ENCODE results near the gene UNC79.

UNC79 gene

DNA sequence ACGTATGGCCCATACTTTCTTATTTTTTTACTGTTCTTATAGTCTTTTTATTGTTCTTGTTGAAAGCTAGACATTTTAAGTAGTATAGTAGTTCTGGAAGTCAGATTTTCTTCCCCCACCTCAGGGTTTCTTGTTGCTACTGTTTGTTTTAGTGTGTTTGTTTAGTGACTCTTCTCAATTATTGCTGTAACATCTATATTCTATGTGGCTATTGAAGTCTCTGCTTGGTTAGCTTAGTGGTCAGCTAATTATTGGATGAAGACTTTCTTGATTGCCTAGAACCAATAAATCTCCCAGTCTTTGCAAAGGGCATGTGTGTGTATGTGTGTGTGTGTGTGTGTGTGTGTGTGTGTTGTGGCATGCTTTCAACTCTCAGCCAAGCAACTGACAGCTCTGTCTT is 34.3 kb upstream of the UNC79 start (continued):
- TF ChIP-seq, protein P1, sequence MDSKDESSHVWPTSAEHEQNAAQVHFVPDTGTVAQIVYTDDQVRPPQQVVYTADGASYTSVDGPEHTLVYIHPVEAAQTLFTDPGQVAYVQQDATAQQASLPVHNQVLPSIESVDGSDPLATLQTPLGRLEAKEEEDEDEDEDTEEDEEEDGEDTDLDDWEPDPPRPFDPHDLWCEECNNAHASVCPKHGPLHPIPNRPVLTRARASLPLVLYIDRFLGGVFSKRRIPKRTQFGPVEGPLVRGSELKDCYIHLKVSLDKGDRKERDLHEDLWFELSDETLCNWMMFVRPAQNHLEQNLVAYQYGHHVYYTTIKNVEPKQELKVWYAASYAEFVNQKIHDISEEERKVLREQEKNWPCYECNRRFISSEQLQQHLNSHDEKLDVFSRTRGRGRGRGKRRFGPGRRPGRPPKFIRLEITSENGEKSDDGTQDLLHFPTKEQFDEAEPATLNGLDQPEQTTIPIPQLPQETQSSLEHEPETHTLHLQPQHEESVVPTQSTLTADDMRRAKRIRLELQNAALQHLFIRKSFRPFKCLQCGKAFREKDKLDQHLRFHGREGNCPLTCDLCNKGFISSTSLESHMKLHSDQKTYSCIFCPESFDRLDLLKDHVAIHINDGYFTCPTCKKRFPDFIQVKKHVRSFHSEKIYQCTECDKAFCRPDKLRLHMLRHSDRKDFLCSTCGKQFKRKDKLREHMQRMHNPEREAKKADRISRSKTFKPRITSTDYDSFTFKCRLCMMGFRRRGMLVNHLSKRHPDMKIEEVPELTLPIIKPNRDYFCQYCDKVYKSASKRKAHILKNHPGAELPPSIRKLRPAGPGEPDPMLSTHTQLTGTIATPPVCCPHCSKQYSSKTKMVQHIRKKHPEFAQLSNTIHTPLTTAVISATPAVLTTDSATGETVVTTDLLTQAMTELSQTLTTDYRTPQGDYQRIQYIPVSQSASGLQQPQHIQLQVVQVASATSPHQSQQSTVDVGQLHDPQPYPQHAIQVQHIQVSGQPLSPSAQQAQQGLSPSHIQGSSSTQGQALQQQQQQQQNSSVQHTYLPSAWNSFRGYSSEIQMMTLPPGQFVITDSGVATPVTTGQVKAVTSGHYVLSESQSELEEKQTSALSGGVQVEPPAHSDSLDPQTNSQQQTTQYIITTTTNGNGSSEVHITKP (tag by site-specific recombination; IDR thresholded peaks at IDR 0.05): no peak
- TF ChIP-seq ZNF843 (tag by site-specific recombination; IDR thresholded peaks at IDR 0.05) (no peak), ZFP3 (tag by site-specific recombination; IDR thresholded peaks at IDR 0.05; ENCODE audit: low read depth) (no peak), ZBTB8A (tag by site-specific recombination; IDR thresholded peaks at IDR 0.05) (no peak), SP3 (tag by site-specific recombination; IDR thresholded peaks at IDR 0.05) (no peak)

DNA sequence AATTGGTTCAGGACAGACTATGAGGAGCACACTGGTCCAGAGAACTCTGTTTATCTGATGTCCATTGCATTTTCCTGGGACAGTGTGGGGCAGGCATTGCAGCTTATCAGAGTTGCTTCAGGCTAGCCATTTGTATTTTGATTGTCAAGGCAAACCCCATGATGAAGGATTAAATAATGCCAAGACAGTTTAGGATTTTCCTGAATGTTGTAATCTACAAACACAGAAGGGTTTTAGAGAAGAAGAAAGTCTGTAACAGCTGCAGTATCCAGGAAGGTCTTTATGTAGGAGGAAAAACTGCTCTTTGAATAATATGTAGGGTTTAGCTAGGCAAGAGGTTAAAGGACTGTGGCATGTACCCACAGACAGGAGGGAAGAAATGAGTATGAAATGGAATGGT is 32.2 kb upstream of the UNC79 start:
- CTCF ChIA-PET: no interaction called here
- POLR2A ChIA-PET: no interaction called here
- TF ChIP-seq SALL2 (tag by site-specific recombination; IDR thresholded peaks at IDR 0.05; ENCODE audit: borderline replicate concordance) (no peak), HOXD13 (CRISPR knock-in tag; IDR thresholded peaks at IDR 0.05; ENCODE audit: borderline replicate concordance) (no peak)

DNA sequence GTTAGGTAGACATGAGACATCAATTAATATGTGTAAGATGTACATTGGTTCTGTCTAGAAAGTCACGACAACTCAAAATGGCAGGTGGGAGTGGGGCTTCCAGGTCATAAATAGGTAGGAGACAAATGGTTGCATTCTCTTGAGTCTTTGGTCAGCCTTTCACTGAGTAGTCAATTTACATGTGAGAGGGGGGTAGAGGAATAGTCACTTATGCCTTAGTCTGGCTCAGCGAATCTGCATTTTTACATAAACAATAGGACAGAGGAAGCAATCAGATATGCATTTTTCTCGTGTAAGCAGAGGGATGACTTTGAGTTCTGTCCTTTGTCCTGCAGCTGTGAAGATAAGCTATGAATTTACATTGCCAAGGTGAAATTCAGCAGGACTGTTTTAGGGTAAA is 27.8 kb upstream of the UNC79 start:
- Histone ChIP-seq H3K9me3 (ENCODE audit: control insufficient read depth, insufficient read depth, low read depth, low read length) (no peaks in the 10 kb centered on the region), H3K36me3 (ENCODE audit: control insufficient read depth in 2 of 2, insufficient read depth in 1 of 2, low read length in 2 of 2) (no peaks in the 10 kb centered on the region), H3K27ac (ENCODE audit: extremely low read depth, low read depth, low read length) (no peak overlapping the region), H3K4me3 (ENCODE audit: low read depth, low read length) (no peak overlapping the region), H3K4me1 (ENCODE audit: control insufficient read depth, insufficient read depth, low read length) (no peaks in the 10 kb centered on the region)
- ChIA-PET CTCF (no interaction called here), POLR2A (no interaction called here)
- TF ChIP-seq, protein P2, sequence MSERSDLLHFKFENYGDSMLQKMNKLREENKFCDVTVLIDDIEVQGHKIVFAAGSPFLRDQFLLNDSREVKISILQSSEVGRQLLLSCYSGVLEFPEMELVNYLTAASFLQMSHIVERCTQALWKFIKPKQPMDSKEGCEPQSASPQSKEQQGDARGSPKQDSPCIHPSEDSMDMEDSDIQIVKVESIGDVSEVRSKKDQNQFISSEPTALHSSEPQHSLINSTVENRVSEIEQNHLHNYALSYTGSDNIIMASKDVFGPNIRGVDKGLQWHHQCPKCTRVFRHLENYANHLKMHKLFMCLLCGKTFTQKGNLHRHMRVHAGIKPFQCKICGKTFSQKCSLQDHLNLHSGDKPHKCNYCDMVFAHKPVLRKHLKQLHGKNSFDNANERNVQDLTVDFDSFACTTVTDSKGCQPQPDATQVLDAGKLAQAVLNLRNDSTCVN (tag by site-specific recombination; optimal IDR thresholded peaks at IDR 0.05): no peak
- TF ChIP-seq ZNF10 (tag by site-specific recombination; IDR thresholded peaks at IDR 0.05): no peak
- TF ChIP-seq, protein P3, sequence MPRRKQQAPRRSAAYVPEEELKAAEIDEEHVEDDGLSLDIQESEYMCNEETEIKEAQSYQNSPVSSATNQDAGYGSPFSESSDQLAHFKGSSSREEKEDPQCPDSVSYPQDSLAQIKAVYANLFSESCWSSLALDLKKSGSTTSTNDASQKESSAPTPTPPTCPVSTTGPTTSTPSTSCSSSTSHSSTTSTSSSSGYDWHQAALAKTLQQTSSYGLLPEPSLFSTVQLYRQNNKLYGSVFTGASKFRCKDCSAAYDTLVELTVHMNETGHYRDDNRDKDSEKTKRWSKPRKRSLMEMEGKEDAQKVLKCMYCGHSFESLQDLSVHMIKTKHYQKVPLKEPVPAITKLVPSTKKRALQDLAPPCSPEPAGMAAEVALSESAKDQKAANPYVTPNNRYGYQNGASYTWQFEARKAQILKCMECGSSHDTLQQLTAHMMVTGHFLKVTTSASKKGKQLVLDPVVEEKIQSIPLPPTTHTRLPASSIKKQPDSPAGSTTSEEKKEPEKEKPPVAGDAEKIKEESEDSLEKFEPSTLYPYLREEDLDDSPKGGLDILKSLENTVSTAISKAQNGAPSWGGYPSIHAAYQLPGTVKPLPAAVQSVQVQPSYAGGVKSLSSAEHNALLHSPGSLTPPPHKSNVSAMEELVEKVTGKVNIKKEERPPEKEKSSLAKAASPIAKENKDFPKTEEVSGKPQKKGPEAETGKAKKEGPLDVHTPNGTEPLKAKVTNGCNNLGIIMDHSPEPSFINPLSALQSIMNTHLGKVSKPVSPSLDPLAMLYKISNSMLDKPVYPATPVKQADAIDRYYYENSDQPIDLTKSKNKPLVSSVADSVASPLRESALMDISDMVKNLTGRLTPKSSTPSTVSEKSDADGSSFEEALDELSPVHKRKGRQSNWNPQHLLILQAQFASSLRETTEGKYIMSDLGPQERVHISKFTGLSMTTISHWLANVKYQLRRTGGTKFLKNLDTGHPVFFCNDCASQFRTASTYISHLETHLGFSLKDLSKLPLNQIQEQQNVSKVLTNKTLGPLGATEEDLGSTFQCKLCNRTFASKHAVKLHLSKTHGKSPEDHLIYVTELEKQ (tag by site-specific recombination; IDR thresholded peaks at IDR 0.05; ENCODE audit: borderline replicate concordance): no peak
- TF ChIP-seq ZNF37A (tag by site-specific recombination; IDR thresholded peaks at IDR 0.05): no peak
- TF ChIP-seq ZNF548 (tag by site-specific recombination; IDR thresholded peaks at IDR 0.05): no peak
- TF ChIP-seq KLF7 (tag by site-specific recombination; IDR thresholded peaks at IDR 0.05; ENCODE audit: borderline replicate concordance): no peak
- no peak for TF ChIP-seq ZNF404 (tag by site-specific recombination; IDR thresholded peaks at IDR 0.05)
- no peak for TF ChIP-seq ZNF544 (tag by site-specific recombination; IDR thresholded peaks at IDR 0.05)
- TF ChIP-seq ZXDB (tag by site-specific recombination; IDR thresholded peaks at IDR 0.05): no peak
- TF ChIP-seq SCRT2 (tag by site-specific recombination; IDR thresholded peaks at IDR 0.05): no peak
- no peak for TF ChIP-seq ZNF211 (tag by site-specific recombination; IDR thresholded peaks at IDR 0.05; ENCODE audit: low read depth)
- no peak for TF ChIP-seq ZNF530 (tag by site-specific recombination; IDR thresholded peaks at IDR 0.05; ENCODE audit: low read depth)
- no peak for TF ChIP-seq ZNF785 (tag by site-specific recombination; IDR thresholded peaks at IDR 0.05)

More for the DNA sequence above, 32.2 kb upstream of the UNC79 start:
- Histone ChIP-seq H3K27ac (ENCODE audit: extremely low read depth, low read depth, low read length) (no peak overlapping the region), H3K36me3 (ENCODE audit: control insufficient read depth in 2 of 2, insufficient read depth in 1 of 2, low read length in 2 of 2) (no peaks in the 10 kb centered on the region), H3K4me3 (ENCODE audit: low read depth, low read length) (no peak overlapping the region), H3K4me1 (ENCODE audit: control insufficient read depth, insufficient read depth, low read length) (no peaks in the 10 kb centered on the region), H3K9me3 (ENCODE audit: control insufficient read depth, insufficient read depth, low read depth, low read length) (no peaks in the 10 kb centered on the region)

Data from HEK293 (cell line).